WTC11 (cell line): ENCODE measurements around the gene ANXA8L1.
"Not testable (repeated sequence)": the region's sequence is repeated elsewhere in the genome, so short reads cannot be mapped to it uniquely, and the experiment has no call there.

Experiments used
- ATF1 ChIP-seq: sonication (generic); formaldehyde crosslinking; IDR thresholded peaks from 2 replicates; pipeline ENCODE4 v1.8.1; 2023; ENCODE audit warnings: mild to moderate bottlenecking, moderate library complexity, missing genetic modification reagents
- ATF3 ChIP-seq: sonication (generic); formaldehyde crosslinking; conservative IDR thresholded peaks from 2 replicates; pipeline ENCODE4 v1.8.1; 2022; ENCODE audit warnings: mild to moderate bottlenecking, missing genetic modification reagents
- ETV6 ChIP-seq: sonication (generic); formaldehyde crosslinking; IDR thresholded peaks from 2 replicates; pipeline ENCODE4 v1.8.1; 2022; ENCODE audit warnings: mild to moderate bottlenecking, missing genetic modification reagents
- FOXJ3 ChIP-seq: sonication (generic); formaldehyde crosslinking; IDR thresholded peaks from 2 replicates; pipeline ENCODE4 v1.9.0; 2021; ENCODE audit warnings: missing genetic modification reagents, mild to moderate bottlenecking, borderline replicate concordance
- TF ChIP-seq, protein P1 (sequence below): fragments of 200-600 bp; IDR thresholded peaks from 2 replicates; pipeline ENCODE4 v1.8.0; 2022; ENCODE audit warnings: antibody characterized with exemption
- TF ChIP-seq, protein P2 (sequence below): sonication (generic); formaldehyde crosslinking; IDR thresholded peaks from 2 replicates; pipeline ENCODE4 v1.8.0; 2023; ENCODE audit warnings: missing genetic modification reagents, mild to moderate bottlenecking, borderline replicate concordance
- TF ChIP-seq, protein P3 (sequence below): sonication (generic); formaldehyde crosslinking; IDR thresholded peaks from 2 replicates; pipeline ENCODE4 v1.8.1; 2022; ENCODE audit warnings: low read depth, missing genetic modification reagents, borderline replicate concordance

- TF ChIP-seq FOXJ3 (CRISPR knock-in tag); ETV6 (CRISPR knock-in tag); ATF1 (CRISPR knock-in tag); ATF3: not testable (repeated sequence)
- TF ChIP-seq, protein P1, sequence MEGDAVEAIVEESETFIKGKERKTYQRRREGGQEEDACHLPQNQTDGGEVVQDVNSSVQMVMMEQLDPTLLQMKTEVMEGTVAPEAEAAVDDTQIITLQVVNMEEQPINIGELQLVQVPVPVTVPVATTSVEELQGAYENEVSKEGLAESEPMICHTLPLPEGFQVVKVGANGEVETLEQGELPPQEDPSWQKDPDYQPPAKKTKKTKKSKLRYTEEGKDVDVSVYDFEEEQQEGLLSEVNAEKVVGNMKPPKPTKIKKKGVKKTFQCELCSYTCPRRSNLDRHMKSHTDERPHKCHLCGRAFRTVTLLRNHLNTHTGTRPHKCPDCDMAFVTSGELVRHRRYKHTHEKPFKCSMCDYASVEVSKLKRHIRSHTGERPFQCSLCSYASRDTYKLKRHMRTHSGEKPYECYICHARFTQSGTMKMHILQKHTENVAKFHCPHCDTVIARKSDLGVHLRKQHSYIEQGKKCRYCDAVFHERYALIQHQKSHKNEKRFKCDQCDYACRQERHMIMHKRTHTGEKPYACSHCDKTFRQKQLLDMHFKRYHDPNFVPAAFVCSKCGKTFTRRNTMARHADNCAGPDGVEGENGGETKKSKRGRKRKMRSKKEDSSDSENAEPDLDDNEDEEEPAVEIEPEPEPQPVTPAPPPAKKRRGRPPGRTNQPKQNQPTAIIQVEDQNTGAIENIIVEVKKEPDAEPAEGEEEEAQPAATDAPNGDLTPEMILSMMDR: not testable (repeated sequence)
- TF ChIP-seq, protein P2, sequence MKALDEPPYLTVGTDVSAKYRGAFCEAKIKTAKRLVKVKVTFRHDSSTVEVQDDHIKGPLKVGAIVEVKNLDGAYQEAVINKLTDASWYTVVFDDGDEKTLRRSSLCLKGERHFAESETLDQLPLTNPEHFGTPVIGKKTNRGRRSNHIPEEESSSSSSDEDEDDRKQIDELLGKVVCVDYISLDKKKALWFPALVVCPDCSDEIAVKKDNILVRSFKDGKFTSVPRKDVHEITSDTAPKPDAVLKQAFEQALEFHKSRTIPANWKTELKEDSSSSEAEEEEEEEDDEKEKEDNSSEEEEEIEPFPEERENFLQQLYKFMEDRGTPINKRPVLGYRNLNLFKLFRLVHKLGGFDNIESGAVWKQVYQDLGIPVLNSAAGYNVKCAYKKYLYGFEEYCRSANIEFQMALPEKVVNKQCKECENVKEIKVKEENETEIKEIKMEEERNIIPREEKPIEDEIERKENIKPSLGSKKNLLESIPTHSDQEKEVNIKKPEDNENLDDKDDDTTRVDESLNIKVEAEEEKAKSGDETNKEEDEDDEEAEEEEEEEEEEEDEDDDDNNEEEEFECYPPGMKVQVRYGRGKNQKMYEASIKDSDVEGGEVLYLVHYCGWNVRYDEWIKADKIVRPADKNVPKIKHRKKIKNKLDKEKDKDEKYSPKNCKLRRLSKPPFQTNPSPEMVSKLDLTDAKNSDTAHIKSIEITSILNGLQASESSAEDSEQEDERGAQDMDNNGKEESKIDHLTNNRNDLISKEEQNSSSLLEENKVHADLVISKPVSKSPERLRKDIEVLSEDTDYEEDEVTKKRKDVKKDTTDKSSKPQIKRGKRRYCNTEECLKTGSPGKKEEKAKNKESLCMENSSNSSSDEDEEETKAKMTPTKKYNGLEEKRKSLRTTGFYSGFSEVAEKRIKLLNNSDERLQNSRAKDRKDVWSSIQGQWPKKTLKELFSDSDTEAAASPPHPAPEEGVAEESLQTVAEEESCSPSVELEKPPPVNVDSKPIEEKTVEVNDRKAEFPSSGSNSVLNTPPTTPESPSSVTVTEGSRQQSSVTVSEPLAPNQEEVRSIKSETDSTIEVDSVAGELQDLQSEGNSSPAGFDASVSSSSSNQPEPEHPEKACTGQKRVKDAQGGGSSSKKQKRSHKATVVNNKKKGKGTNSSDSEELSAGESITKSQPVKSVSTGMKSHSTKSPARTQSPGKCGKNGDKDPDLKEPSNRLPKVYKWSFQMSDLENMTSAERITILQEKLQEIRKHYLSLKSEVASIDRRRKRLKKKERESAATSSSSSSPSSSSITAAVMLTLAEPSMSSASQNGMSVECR (CRISPR knock-in tag): not testable (repeated sequence)
- TF ChIP-seq, protein P3, sequence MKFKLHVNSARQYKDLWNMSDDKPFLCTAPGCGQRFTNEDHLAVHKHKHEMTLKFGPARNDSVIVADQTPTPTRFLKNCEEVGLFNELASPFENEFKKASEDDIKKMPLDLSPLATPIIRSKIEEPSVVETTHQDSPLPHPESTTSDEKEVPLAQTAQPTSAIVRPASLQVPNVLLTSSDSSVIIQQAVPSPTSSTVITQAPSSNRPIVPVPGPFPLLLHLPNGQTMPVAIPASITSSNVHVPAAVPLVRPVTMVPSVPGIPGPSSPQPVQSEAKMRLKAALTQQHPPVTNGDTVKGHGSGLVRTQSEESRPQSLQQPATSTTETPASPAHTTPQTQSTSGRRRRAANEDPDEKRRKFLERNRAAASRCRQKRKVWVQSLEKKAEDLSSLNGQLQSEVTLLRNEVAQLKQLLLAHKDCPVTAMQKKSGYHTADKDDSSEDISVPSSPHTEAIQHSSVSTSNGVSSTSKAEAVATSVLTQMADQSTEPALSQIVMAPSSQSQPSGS (CRISPR knock-in tag): not testable (repeated sequence)
Observed at GRCh38 chr10:46398212-46398886, 22.8 kb downstream of the ANXA8L1 start.
